ENCODE measurements around the gene ELL. TPM values are rescaled to one million over a fixed set of nuclear protein-coding genes. Genes with fewer than 3 reads are reported as not detected.

Gene ELL
- total and polyA plus RNA-seq, 9 of the 15 experiments (the other 6 are each of a cell fraction or from before 2014, with no cell fraction given): 0.24 to 22.5 (median 4.1) TPM

- TF ChIP-seq ZKSCAN8 (CRISPR knock-in tag; IDR thresholded peaks at IDR 0.05) (peak; percentile 100), TFAP4 (CRISPR knock-in tag; IDR thresholded peaks at IDR 0.05; ENCODE audit: borderline replicate concordance) (no peak; the same call in none of the 2 replicates), ZBED1 (IDR thresholded peaks at IDR 0.05) (no peak), KLF1 (tag; IDR thresholded peaks at IDR 0.05) (0 out of 2 replicates have a peak, but pooled peaks have one; percentile 50), ZBTB7A (IDR thresholded peaks at IDR 0.05; ENCODE audit: borderline replicate concordance, control insufficient read depth, low read depth, low read length) (peak; percentile 99), PHF21A (IDR thresholded peaks at IDR 0.05; ENCODE audit: borderline replicate concordance, low read depth) (no peak), EHMT2 (IDR thresholded peaks at IDR 0.05) (no peak), ZNF133 (CRISPR knock-in tag; IDR thresholded peaks at IDR 0.05) (no peak), ERF (CRISPR knock-in tag; IDR thresholded peaks at IDR 0.05) (peak; percentile 80; the same call in 1 of the 2 replicates), PURB (CRISPR knock-in tag; IDR thresholded peaks at IDR 0.05; ENCODE audit: low read depth) (no peak), GATAD2A (IDR thresholded peaks at IDR 0.05) (no peak), MLLT1 (IDR thresholded peaks at IDR 0.05) (no peak), ZNF717 (CRISPR knock-in tag; IDR thresholded peaks at IDR 0.05) (no peak), HDAC8 (tag; IDR thresholded peaks at IDR 0.05) (no peak; the same call in 1 of the 2 replicates), CBX1 (IDR thresholded peaks at IDR 0.05; ENCODE audit: low read depth) (peak; percentile 38; the same call in 1 of the 2 replicates), DACH1 (IDR thresholded peaks at IDR 0.05; ENCODE audit: partially characterized antibody) (peak; percentile 71), ZNF699 (CRISPR knock-in tag; IDR thresholded peaks at IDR 0.05; ENCODE audit: insufficient replicate concordance) (no peak), ZNF354B (CRISPR knock-in tag; IDR thresholded peaks at IDR 0.05) (no peak), ZNF584 (CRISPR knock-in tag; IDR thresholded peaks at IDR 0.05; ENCODE audit: low read depth) (no peak), IRF2 (CRISPR knock-in tag; IDR thresholded peaks at IDR 0.05) (no peak), ZNF282 (CRISPR knock-in tag; IDR thresholded peaks at IDR 0.05) (no peak), SMAD3 (CRISPR knock-in tag; conservative IDR thresholded peaks at IDR 0.05) (peak; percentile 57; the same call in 1 of the 2 replicates), FOXJ3 (CRISPR knock-in tag; IDR thresholded peaks at IDR 0.05) (no peak), HNRNPL (IDR thresholded peaks at IDR 0.05; ENCODE audit: low read depth, low read length) (0 out of 2 replicates have a peak, but pooled peaks have one; percentile 25), ZNF512 (tag; IDR thresholded peaks at IDR 0.05) (no peak), ZFX (CRISPR knock-in tag; IDR thresholded peaks at IDR 0.05) (peak; percentile 78), NFIC (IDR thresholded peaks at IDR 0.05) (no peak), GABPA (tag; conservative IDR thresholded peaks at IDR 0.05; ENCODE audit: low read depth) (peak; percentile 94), ZEB2 (IDR thresholded peaks at IDR 0.05) (peak; percentile 37; the same call in 1 of the 2 replicates)
Measured at GRCh38 chr19:18417250-18418028, 104.4 kb downstream of the ELL start (continued).
